Epithelial cell of esophagus (primary cell): ENCODE data around the gene SPPL2C.

Experiments used
- DNase-seq: peaks from one replicate; pipeline ENCODE4 v3.0.0; 2010; ENCODE audit warnings: low read depth
- H3K4me3 ChIP-seq: 2 replicates; pipeline ENCODE4 v1.5.1; 2011; ENCODE audit warnings: mild to moderate bottlenecking, low read length, control low read depth
- CTCF ChIP-seq: IDR thresholded peaks from 2 replicates; pipeline ENCODE4 v1.5.1; 2011; ENCODE audit warnings: low read depth, mild to moderate bottlenecking, low read length, control low read depth, inconsistent platforms; ENCODE audit not compliant: insufficient read depth; ENCODE audit errors: missing control alignments

The SPPL2C gene

GRCh38 chr17:45876539-45876938 is 31.9 kb downstream of the SPPL2C start:
- no peak for TF ChIP-seq CTCF
- no peak for DNase-seq
- no peak overlapping the region for H3K4me3 ChIP-seq

GRCh38 chr17:45877467-45877866 is 32.8 kb downstream of the SPPL2C start:
- no peak overlapping the region for H3K4me3 ChIP-seq
- no peak for DNase-seq
- no peak for TF ChIP-seq CTCF

GRCh38 chr17:45883063-45883462 is 38.4 kb downstream of the SPPL2C start:
- no peak for DNase-seq
- no peak overlapping the region for H3K4me3 ChIP-seq
- no peak for TF ChIP-seq CTCF

DNA sequence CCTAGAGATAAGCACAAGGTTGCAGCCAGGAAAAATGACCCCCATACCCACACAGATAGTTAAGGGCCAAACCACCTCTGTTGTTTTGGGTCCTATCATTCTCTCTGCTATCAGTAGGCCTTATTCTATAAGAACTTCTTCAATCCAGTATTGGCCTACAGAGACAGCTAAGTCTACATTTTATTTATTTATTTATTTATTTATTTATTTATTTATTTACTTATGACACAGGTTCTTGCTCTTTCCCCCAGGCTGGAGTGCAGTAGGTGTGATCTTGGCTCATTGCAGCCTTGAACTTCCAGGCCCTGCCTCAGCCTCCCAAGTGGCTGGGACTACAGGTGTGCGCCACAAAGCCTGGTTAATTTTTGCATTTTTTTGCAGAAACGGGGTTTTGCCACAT is 42.2 kb downstream of the SPPL2C start:
- DNase-seq, result no peak
- TF ChIP-seq CTCF, result no peak
- H3K4me3 ChIP-seq, result no peak overlapping the region

DNA sequence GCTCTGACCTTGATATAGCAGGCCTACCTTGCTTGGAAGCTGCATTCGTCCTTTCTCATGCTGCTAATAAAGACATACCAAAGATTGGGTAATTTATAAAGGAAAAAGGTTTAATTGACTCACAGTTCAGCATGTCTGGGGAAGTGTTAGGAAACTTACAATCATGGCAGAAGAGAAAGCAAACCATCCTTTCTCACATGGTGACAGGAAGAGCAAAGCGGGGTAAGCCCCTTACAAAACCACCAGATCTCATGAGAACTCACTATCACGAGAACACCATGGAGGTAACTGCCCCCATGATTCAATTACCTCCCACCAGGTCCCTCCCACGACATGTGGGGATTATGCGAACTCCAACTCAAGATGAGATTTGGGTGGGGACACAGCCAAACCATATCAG is 43.7 kb downstream of the SPPL2C start:
- DNase-seq, result no peak
- TF ChIP-seq CTCF, result no peak
- no peak overlapping the region for H3K4me3 ChIP-seq

DNA sequence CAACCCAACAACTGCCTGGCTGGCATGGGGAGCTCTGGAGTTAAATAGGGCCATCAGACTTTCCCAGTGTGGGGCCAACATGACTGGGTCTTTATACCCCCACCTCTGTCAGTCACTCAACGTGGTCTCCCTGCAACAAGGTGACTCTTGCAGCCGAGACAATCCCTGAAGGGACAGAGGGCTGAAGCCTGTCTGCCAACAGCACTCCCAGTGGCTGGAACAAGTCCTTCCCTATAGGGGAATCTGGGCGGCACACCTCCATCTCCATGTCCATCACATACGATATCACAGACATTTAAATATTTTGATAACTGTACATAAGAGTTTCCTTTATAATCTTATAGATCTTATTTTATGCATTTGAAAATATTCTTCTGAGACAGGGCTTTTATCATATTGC is 44.9 kb downstream of the SPPL2C start:
- DNase-seq, result no peak
- H3K4me3 ChIP-seq, result no peak overlapping the region
- peak; percentile 34 for TF ChIP-seq CTCF

DNA sequence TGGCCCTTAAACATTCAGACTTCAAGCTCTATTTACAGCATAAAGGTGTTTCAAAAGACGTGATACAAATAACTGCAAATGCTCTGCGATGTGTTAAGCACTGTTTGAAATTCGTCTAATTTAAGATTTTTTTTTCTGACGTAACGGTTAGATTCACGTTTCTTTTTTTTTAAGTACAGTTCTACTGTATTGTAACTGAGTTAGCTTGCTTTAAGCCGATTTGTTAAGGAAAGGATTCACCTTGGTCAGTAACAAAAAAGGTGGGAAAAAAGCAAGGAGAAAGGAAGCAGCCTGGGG is 49.0 kb downstream of the SPPL2C start:
- no peak for TF ChIP-seq CTCF
- DNase-seq, result no peak
- peak overlapping the region; percentile 51 for H3K4me3 ChIP-seq
